GM12878 (cell line): ENCODE data around the gene DGKA. TPM values are rescaled to one million over a fixed set of nuclear protein-coding genes. Genes with fewer than 3 reads are reported as not detected.

Source experiments
- ATAC-seq: fragments of 200-7000 bp; cut with Tn5 transposase; 3 replicates; pipeline ENCODE4 v1.9.1; 2020; ENCODE audit warnings: mild to moderate bottlenecking, moderate library complexity
- BruUV-seq: library from RNA; stranded (reverse); fragments of 400-500 nt; replicated peaks from 2 replicates; lab custom pipeline; 2021; lab: Mats Ljungman, UMichigan
- CTCF ChIA-PET: fragments of 300-600 bp; sonication (Branson Sonifier 250); formaldehyde crosslinking; extraction: SDS; loops from one replicate; lab custom pipeline; 2021; ENCODE audit warnings: inconsistent platforms; lab: Yijun Ruan, JAX
- POLR2A ChIA-PET: fragments of 350-600 bp; formaldehyde crosslinking; extraction: SDS; loops from one replicate; lab custom pipeline; 2021; ENCODE audit warnings: inconsistent platforms; lab: Charles Lee
- RAD21 ChIA-PET: fragments of 300-600 bp; sonication (Branson Sonifier 250); formaldehyde crosslinking; loops from one replicate; lab custom pipeline; 2023; ENCODE audit warnings: antibody characterized with exemption; ENCODE audit not compliant: unreplicated experiment; lab: Charles Lee
- SMC1A ChIA-PET: fragments of 300-600 bp; sonication (Branson Sonifier 250); formaldehyde crosslinking; loops from one replicate; lab custom pipeline; 2023; ENCODE audit not compliant: unreplicated experiment, uncharacterized antibody; lab: Charles Lee
- DNase-seq: peaks from one replicate; pipeline ENCODE4 v3.0.0-alpha.2; 2011; ENCODE audit warnings: low read depth, low spot score
- FAIRE-seq: peaks from 3 replicates; lab custom pipeline; 2011; peaks lifted over from hg19 to GRCh38; lab: Jason Lieb, UNC
- H2AFZ ChIP-seq: 2 replicates; pipeline ENCODE4 v1.6.0; 2011; ENCODE audit warnings: low read depth, low read length, control low read depth; ENCODE audit not compliant: control insufficient read depth
- H3K27ac ChIP-seq: 2 replicates; pipeline ENCODE4 v1.5.1; 2011; ENCODE audit warnings: control low read depth; ENCODE audit not compliant: control insufficient read depth, insufficient read depth
- H3K27me3 ChIP-seq, 2 experiments: replicated peaks in 1 of 2; 2 replicates each; pipeline versions ENCODE4 v1.6.0 to v1.6.1; 2011; ENCODE audit warnings: low read length in 1 of 2; ENCODE audit not compliant: control insufficient read depth in 2 of 2, insufficient read depth in 2 of 2
- H3K36me3 ChIP-seq, 2 experiments: 2 replicates each; pipeline ENCODE4 v1.5.1; 2011; ENCODE audit warnings: low read length in 1 of 2; ENCODE audit not compliant: control insufficient read depth in 2 of 2, insufficient read depth in 2 of 2
- H3K4me1 ChIP-seq: 2 replicates; pipeline ENCODE4 v1.6.1; 2011; ENCODE audit warnings: mild to moderate bottlenecking, low read length, moderate library complexity, mixed read lengths; ENCODE audit not compliant: control insufficient read depth, insufficient read depth
- H3K4me2 ChIP-seq: 2 replicates; pipeline ENCODE4 v1.6.0; 2011; ENCODE audit warnings: control low read depth; ENCODE audit not compliant: control insufficient read depth, insufficient read depth
- H3K4me3 ChIP-seq: fragments of 200-600 bp; sonication (generic); 2 replicates; pipeline ENCODE4 v1.5.1; 2016
- H3K79me2 ChIP-seq: 2 replicates; pipeline ENCODE4 v1.6.0; 2011; ENCODE audit warnings: low read length; ENCODE audit not compliant: control insufficient read depth, insufficient read depth
- H3K9ac ChIP-seq: 2 replicates; pipeline ENCODE4 v1.8.0; 2011; ENCODE audit warnings: low read length, control low read depth, mixed read lengths; ENCODE audit not compliant: control insufficient read depth, insufficient read depth
- H3K9me3 ChIP-seq: replicated peaks from 3 replicates; pipeline ENCODE4 v1.5.1; 2011; ENCODE audit warnings: mild to moderate bottlenecking, low read length; ENCODE audit not compliant: control insufficient read depth, insufficient read depth
- H4K20me1 ChIP-seq: 2 replicates; pipeline ENCODE4 v1.6.0; 2011; ENCODE audit not compliant: control insufficient read depth, insufficient read depth
- CEBPB ChIP-seq, 2 experiments: fragments of 150-350 bp in 1 of 2; IDR thresholded peaks; 2 replicates each; pipeline ENCODE4 v1.6.1; 2012 to 2014; ENCODE audit warnings: low read depth in 2 of 2, low read length in 2 of 2, borderline replicate concordance in 1 of 2, inconsistent platforms in 1 of 2
- HCFC1 ChIP-seq: fragments of 150-350 bp; IDR thresholded peaks from 2 replicates; pipeline ENCODE4 v1.6.1; 2014; ENCODE audit warnings: low read length
- HDGF ChIP-seq: fragments of 450-650 bp; IDR thresholded peaks from 2 replicates; pipeline ENCODE4 v1.6.1; 2016; ENCODE audit warnings: antibody characterized with exemption
- IRF5 ChIP-seq: fragments of 450-650 bp; IDR thresholded peaks from 2 replicates; pipeline ENCODE4 v1.6.1; 2017; ENCODE audit warnings: borderline replicate concordance
- NFYA ChIP-seq: IDR thresholded peaks from 2 replicates; pipeline ENCODE4 v1.6.1; 2011; ENCODE audit warnings: low read depth, mild to moderate bottlenecking, low read length, improper control_type of control experiment, borderline replicate concordance
- PAX5 ChIP-seq: IDR thresholded peaks from 2 replicates; pipeline ENCODE4 v1.6.1; 2011; ENCODE audit warnings: low read depth, low read length, borderline replicate concordance
- RBBP5 ChIP-seq: fragments of 200-600 bp; sonication (generic); conservative IDR thresholded peaks from 2 replicates; pipeline ENCODE4 v1.6.1; 2016
- SIN3A ChIP-seq: IDR thresholded peaks from 2 replicates; pipeline ENCODE4 v1.6.1; 2012; ENCODE audit warnings: low read depth, low read length, improper control_type of control experiment
- SIX5 ChIP-seq: IDR thresholded peaks from 2 replicates; pipeline ENCODE4 v1.6.1; 2011; ENCODE audit warnings: mild to moderate bottlenecking, low read depth, low read length, moderate library complexity; ENCODE audit not compliant: severe bottlenecking
- SMAD5 ChIP-seq: IDR thresholded peaks from 2 replicates; pipeline ENCODE4 v1.6.1; 2016; ENCODE audit warnings: antibody characterized with exemption, low read depth
- ZSCAN29 ChIP-seq: fragments of 450-650 bp; IDR thresholded peaks from 2 replicates; pipeline ENCODE4 v1.6.1; 2017; ENCODE audit warnings: mild to moderate bottlenecking, moderate library complexity
- WGBS: methylation state at CpG from one replicate; pipeline ENCODE4 v1.1.6; 2016; ENCODE audit warnings: low lambda C conversion rate; ENCODE audit not compliant: insufficient replicate concordance, insufficient coverage; ENCODE audit errors: missing lambda C conversion rate; 5-methylcytosine and 5-hydroxymethylcytosine counted together
- in situ Hi-C: fragments of 300-500 bp; cut with MboI; formaldehyde crosslinking; loops from 9 replicates; pipeline ENCODE4 v1.14.3; 2018; ENCODE audit warnings: mixed read lengths
- intact Hi-C: fragments of 100-400 bp; cut with micrococcal nuclease; formaldehyde crosslinking; loops from one replicate; pipeline ENCODE4 v1.14.2; 2022; ENCODE audit not compliant: unreplicated experiment
- polyA plus RNA-seq, 11 experiments: library from polyadenylated mRNA; depleted of rRNA in 4 of 11; unstranded in 6 of 11; stranded (reverse) in 5 of 11; fragments of >200 nt; fragmentation: Nextera tagmentation in 4 of 11; fragmentation: Illumina TruSeq in 1 of 11; extraction: Ambion mirVana in 4 of 11; extraction: Trizol in 1 of 11; gene quantifications; 1 replicate in 1 of 11; 2 replicates in 10 of 11; pipeline versions ENCODE4 v1.2.1 to v1.2.3, GENCODE V29; 2011 to 2016; ENCODE audit warnings: inconsistent platforms in 2 of 11, missing spikeins in 2 of 11, low read depth in 1 of 11
- total RNA-seq, 4 experiments: library from RNA; depleted of rRNA in 3 of 4; stranded (reverse); fragments of >200 nt in 3 of 4; fragmentation: Illumina TruSeq in 1 of 4; extraction: Trizol in 1 of 4; gene quantifications; 2 replicates each; pipeline versions ENCODE4 v1.2.1 to v1.2.3, GENCODE V29; 2013 to 2021
- TF ChIP-seq, protein P1 (sequence below): fragments of 150-350 bp; IDR thresholded peaks from 2 replicates; pipeline ENCODE4 v1.6.1; 2016; ENCODE audit warnings: low read depth, low read length
- TF ChIP-seq, protein P2 (sequence below): fragments of 450-650 bp; formaldehyde crosslinking; IDR thresholded peaks from 2 replicates; pipeline ENCODE4 v1.5.0; 2022; ENCODE audit warnings: mild to moderate bottlenecking, missing genetic modification characterization

DGKA gene
- total and polyA plus RNA-seq, 10 of the 15 experiments (the other 5 are each of a cell fraction or from before 2014, with no cell fraction given) = 14.0 to 65.5 (median 37.1) TPM

- Histone ChIP-seq H3K9ac (no peak overlapping the region), H3K4me3 (peak overlapping the region; percentile 99), H2AFZ (no peak overlapping the region), H3K27me3 (no peaks in the 10 kb centered on the region), H3K4me1 (peaks cover 8% of the 10 kb centered on the region; the same call in 1 of the 2 replicates), H3K36me3 (peaks cover 0 to 13% of the 10 kb centered on the region in 2 experiments; a peak in 2 of 4 replicates), H3K9me3 (no peaks in the 10 kb centered on the region), H4K20me1 (no peaks in the 10 kb centered on the region), H3K4me2 (peak overlapping the region; percentile 79), H3K79me2 (peaks cover 20% of the 10 kb centered on the region), H3K27ac (no peak overlapping the region)
- CTCF ChIA-PET = interaction anchor here (1.0 to 4.5 kb wide), 14 partner anchors 8 to 204 kb away, joined by 3 to 20 read pairs (median 5); partner anchors contain the start of genes ORMDL2, SARNP and SUOX
- no TSS peak for BruUV-seq
- POLR2A ChIA-PET = interaction anchor here (0.5 to 3.9 kb wide), 16 partner anchors 13 to 218 kb away, joined by 3 to 18 read pairs (median 4); partner anchors contain the start of gene RAB5B
- intact Hi-C loops = no loop called here
- RAD21 ChIA-PET = interaction anchor here (0.6 to 2.1 kb wide), 8 partner anchors 35 to 195 kb away, joined by 3 to 10 read pairs (median 4); partner anchors contain the start of genes ORMDL2, SARNP and SUOX
- DNase-seq (no peak), ATAC-seq (no peak), FAIRE-seq (no peak)
- WGBS = 89% methylated on average over 7 of the region's 7 CpGs
- SMC1A ChIA-PET = interaction anchor here (0.7 to 3.4 kb wide), 22 partner anchors 8 to 228 kb away, joined by 3 to 12 read pairs (median 4); partner anchors contain the start of genes DNAJC14, ORMDL2, RAB5B and SARNP
- in situ Hi-C loops = no loop called here
- no peak for TF ChIP-seq SIN3A
- no peak for TF ChIP-seq PAX5
- TF ChIP-seq ZSCAN29 = no peak
- no peak for TF ChIP-seq HDGF
- no peak for TF ChIP-seq NFYA
- no peak for TF ChIP-seq SIX5
- TF ChIP-seq IRF5 = no peak
- TF ChIP-seq, protein P1, sequence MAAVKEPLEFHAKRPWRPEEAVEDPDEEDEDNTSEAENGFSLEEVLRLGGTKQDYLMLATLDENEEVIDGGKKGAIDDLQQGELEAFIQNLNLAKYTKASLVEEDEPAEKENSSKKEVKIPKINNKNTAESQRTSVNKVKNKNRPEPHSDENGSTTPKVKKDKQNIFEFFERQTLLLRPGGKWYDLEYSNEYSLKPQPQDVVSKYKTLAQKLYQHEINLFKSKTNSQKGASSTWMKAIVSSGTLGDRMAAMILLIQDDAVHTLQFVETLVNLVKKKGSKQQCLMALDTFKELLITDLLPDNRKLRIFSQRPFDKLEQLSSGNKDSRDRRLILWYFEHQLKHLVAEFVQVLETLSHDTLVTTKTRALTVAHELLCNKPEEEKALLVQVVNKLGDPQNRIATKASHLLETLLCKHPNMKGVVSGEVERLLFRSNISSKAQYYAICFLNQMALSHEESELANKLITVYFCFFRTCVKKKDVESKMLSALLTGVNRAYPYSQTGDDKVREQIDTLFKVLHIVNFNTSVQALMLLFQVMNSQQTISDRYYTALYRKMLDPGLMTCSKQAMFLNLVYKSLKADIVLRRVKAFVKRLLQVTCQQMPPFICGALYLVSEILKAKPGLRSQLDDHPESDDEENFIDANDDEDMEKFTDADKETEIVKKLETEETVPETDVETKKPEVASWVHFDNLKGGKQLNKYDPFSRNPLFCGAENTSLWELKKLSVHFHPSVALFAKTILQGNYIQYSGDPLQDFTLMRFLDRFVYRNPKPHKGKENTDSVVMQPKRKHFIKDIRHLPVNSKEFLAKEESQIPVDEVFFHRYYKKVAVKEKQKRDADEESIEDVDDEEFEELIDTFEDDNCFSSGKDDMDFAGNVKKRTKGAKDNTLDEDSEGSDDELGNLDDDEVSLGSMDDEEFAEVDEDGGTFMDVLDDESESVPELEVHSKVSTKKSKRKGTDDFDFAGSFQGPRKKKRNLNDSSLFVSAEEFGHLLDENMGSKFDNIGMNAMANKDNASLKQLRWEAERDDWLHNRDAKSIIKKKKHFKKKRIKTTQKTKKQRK = no peak
- TF ChIP-seq SMAD5 = no peak
- TF ChIP-seq, protein P2, sequence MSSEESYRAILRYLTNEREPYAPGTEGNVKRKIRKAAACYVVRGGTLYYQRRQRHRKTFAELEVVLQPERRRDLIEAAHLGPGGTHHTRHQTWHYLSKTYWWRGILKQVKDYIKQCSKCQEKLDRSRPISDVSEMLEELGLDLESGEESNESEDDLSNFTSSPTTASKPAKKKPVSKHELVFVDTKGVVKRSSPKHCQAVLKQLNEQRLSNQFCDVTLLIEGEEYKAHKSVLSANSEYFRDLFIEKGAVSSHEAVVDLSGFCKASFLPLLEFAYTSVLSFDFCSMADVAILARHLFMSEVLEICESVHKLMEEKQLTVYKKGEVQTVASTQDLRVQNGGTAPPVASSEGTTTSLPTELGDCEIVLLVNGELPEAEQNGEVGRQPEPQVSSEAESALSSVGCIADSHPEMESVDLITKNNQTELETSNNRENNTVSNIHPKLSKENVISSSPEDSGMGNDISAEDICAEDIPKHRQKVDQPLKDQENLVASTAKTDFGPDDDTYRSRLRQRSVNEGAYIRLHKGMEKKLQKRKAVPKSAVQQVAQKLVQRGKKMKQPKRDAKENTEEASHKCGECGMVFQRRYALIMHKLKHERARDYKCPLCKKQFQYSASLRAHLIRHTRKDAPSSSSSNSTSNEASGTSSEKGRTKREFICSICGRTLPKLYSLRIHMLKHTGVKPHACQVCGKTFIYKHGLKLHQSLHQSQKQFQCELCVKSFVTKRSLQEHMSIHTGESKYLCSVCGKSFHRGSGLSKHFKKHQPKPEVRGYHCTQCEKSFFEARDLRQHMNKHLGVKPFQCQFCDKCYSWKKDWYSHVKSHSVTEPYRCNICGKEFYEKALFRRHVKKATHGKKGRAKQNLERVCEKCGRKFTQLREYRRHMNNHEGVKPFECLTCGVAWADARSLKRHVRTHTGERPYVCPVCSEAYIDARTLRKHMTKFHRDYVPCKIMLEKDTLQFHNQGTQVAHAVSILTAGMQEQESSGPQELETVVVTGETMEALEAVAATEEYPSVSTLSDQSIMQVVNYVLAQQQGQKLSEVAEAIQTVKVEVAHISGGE (CRISPR knock-in tag) = no peak
- no peak for TF ChIP-seq HCFC1
- no peak for TF ChIP-seq CEBPB (IDR thresholded peaks at IDR 0.05; ENCODE audit: borderline replicate concordance in 1 of 2, low read depth in 2 of 2, low read length in 2 of 2)
- no peak for TF ChIP-seq RBBP5
Observed at GRCh38 chr12:55933169-55933798, 2.3 kb downstream of the DGKA start.
